Omental fat pad (tissue), 4 donors: ENCODE data around the gene CABLES1. TPM values are rescaled to one million over a fixed set of nuclear protein-coding genes. Genes with fewer than 3 reads are reported as not detected.

Source experiments
- ATAC-seq: fragments of 150-250 bp; one replicate; pipeline ENCODE4 v1.9.1; 2016; ENCODE audit warnings: mild to moderate bottlenecking, moderate library complexity; ENCODE audit not compliant: low FRiP score
- DNase-seq: peaks from one replicate; pipeline ENCODE4 v3.0.0-alpha.2; 2019; ENCODE audit warnings: low spot score
- total RNA-seq, 4 donors: library from RNA; depleted of rRNA; stranded (reverse); fragments of >200 nt; gene quantifications; one replicate each; pipeline ENCODE4 v1.1.0, GENCODE V29; 2016
- TF ChIP-seq, protein P1 (sequence below), 3 donors: fragments of 450-650 bp; IDR thresholded peaks; one replicate each; pipeline ENCODE4 v1.5.1; 2016 to 2017; ENCODE audit warnings: antibody characterized with exemption in 3 of 3, mild to moderate bottlenecking in 3 of 3, moderate library complexity in 2 of 3

The CABLES1 gene
- total RNA-seq, 4 donors from 2014 or later, result 24.4 to 95.9 (median 30.4) TPM

DNA sequence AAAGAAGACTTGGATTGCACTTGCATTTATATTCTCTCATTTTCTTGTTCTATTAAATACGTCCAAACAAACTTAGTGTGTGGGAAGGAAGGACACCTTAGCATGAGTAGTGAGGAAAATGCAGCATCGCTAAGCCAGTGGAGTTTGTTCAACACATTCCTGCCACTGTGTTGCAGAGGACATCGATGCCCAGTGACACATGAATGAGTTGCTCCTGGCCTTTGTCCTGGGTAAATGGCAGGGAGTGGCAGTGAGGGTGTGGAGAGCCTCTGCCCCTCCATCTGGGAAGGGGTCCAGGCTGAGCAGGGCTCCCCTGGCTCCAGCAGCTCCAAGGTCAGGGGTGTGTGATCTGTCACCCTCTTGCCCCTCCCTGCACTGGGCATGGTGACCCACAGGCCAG lies 75.9 kb downstream of the CABLES1 start:
- no peak for DNase-seq
- no peak for ATAC-seq
- TF ChIP-seq, protein P1, sequence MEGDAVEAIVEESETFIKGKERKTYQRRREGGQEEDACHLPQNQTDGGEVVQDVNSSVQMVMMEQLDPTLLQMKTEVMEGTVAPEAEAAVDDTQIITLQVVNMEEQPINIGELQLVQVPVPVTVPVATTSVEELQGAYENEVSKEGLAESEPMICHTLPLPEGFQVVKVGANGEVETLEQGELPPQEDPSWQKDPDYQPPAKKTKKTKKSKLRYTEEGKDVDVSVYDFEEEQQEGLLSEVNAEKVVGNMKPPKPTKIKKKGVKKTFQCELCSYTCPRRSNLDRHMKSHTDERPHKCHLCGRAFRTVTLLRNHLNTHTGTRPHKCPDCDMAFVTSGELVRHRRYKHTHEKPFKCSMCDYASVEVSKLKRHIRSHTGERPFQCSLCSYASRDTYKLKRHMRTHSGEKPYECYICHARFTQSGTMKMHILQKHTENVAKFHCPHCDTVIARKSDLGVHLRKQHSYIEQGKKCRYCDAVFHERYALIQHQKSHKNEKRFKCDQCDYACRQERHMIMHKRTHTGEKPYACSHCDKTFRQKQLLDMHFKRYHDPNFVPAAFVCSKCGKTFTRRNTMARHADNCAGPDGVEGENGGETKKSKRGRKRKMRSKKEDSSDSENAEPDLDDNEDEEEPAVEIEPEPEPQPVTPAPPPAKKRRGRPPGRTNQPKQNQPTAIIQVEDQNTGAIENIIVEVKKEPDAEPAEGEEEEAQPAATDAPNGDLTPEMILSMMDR (IDR thresholded peaks at IDR 0.05), result no peak

DNA sequence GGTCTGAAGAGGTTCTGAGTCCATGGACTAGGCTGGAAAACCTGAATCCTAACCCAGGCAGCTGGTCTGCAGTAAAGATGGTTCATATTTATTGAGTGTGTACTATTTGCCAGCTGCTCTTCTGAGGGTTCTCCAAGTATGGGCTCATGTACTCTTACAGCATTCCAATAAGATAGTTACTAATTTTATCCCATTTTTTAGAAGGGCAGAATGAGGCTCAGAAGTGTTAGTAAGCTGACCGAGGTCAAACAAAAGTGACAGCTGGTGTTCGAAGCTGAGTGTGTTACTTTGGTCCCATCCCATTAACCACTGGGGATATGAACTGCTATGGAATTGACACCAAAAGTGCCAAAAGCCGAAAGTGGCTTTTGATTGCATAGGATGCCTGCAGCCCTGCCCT lies 76.9 kb downstream of the CABLES1 start:
- no peak for ATAC-seq
- no peak for DNase-seq
- TF ChIP-seq, protein P1 (IDR thresholded peaks at IDR 0.05), result no peak

DNA sequence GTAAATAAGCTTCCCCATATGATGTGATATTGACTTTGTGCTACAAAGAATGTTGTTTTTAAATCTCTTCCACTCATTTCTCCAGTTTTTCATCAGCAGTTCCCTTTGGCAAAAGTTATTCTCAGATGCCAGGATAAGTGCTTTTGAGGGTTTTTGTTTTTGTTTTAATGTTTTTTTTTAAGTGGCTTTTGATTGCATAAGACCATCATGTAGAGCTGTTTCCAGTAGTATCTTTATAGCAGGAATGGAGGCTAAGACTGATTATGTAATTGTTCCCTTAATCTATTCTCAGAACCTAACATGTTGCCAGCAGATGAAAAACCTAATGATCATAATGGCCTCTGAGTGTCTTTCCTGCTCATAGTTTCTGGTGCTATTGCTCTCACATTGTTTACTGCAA lies 77.9 kb downstream of the CABLES1 start:
- TF ChIP-seq, protein P1 (IDR thresholded peaks at IDR 0.05), result no peak
- ATAC-seq (no peak), DNase-seq (no peak)

DNA sequence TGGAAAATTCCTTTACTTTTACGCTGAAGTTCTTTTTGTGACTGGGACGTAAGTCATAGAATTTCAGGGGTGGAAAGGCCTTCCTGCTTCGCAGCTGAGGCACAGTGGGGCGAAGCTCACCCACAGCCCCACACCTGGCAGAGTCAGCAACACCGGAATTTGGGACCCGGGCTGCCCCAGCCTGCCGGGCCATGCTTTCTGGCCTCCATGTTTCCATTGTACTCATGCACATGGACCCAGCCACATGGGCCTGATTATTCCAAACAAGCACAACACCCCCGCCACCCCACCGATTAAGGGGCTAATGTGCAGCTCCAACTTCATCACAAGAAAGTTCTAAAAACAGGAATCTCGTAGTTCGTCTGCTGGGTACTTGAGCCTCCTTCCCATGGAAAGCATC lies 82.5 kb downstream of the CABLES1 start:
- DNase-seq (no peak), ATAC-seq (no peak)

DNA sequence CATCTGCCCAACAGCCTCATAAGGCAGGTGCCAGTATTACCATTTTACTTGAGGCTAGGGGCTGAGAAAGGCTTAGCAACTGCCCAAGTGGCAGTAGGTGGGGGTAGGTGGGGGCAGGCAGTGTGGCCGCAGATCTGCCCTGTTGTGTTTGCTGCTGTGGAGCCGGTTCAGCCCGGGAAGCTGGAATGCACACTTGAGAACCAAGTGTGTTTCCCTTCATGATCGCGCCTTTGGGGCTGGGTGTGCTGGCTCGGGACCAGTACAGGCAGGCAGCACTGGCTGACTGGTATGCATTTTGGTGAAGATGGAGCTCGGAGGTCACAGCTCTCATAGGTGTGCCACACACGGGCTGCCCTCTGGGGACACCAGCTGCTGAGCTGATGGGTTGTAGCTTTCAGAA lies 85.1 kb downstream of the CABLES1 start:
- ATAC-seq, result no peak
- DNase-seq, result no peak
- TF ChIP-seq, protein P1 (IDR thresholded peaks at IDR 0.05), result no peak

More for the DNA sequence above, 82.5 kb downstream of the CABLES1 start:
- TF ChIP-seq, protein P1 (IDR thresholded peaks at IDR 0.05), result no peak

DNA sequence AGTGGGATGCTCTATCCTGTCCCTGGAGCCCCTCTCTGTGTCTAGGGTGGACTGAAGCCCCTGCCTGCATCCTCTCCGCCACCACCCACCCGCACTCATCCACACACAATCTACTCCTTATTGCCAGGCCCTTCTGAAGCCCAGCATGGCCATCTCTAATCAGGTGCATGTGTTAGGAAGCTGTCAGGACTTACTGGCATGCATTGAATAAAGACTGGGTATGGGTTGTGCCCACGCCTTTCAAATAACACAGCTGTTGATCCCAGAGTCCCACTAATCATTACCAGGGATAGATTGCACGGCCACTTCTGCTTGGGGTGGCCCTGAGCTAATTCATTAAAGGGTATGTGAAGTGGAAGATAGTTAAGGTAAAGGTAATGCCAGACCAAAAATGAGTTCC lies 88.4 kb downstream of the CABLES1 start:
- no peak for ATAC-seq
- TF ChIP-seq, protein P1 (IDR thresholded peaks at IDR 0.05), result no peak
- DNase-seq, result no peak

DNA sequence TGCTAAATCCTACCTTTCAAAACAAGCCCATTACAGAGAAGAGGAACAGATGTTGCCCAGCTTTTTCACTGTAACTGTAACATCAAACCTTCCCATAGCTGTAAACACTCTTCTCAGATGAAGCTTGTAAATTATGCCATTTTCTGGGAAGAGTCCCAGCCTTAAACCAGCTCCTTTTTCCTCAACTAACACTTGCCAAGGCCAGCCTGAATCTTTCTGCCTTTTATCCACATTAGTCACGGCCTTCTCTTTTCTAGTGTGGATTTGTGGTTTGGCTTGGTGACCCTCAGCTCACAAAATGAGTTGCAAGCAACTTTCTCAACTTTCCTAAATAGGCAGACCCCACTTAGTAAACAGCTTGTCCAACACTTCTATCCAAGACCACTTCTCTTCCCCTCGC lies 90.2 kb downstream of the CABLES1 start:
- ATAC-seq, result peak; percentile 45
- TF ChIP-seq, protein P1 (IDR thresholded peaks at IDR 0.05), result no peak
- no peak for DNase-seq
